ENCODE results near the gene CD99. TPM values are rescaled to one million over a fixed set of nuclear protein-coding genes. Genes with fewer than 3 reads are reported as not detected.

Gene CD99
- total RNA-seq, 2 donors from 2014 or later, result 490 to 527 TPM

GRCh38 chrX:2689773-2690666 is 1.1 kb upstream of the CD99 start:
- peak overlapping the region; percentile 27 to 76 for H3K27ac ChIP-seq

GRCh38 chrX:2691543-2692220 is 587 bp downstream of the CD99 start:
- no peaks in the 10 kb centered on the region for H3K27me3 ChIP-seq (replicated peaks; ENCODE audit: insufficient read depth)
- no peak for TF ChIP-seq CTCF (IDR thresholded peaks at IDR 0.05)
- no peaks in the 10 kb centered on the region for H3K36me3 ChIP-seq
- peak overlapping the region; percentile 77 for H3K4me3 ChIP-seq
- ATAC-seq (ENCODE audit: insufficient number of reproducible peaks, low FRiP score, low read depth), result peak; percentile 63
- DNase-seq (ENCODE audit: low spot score), result peak; percentile 28
- H3K9me3 ChIP-seq, result no peaks in the 10 kb centered on the region
- H3K4me1 ChIP-seq (ENCODE audit: control insufficient read depth in 1 of 2, low read depth in 2 of 2), result peaks cover 27 to 42% of the 10 kb centered on the region in 2 donors
- H3K27ac ChIP-seq, result peak overlapping the region; percentile 76 to 87

More at GRCh38 chrX:2689773-2690666, 1.1 kb upstream of the CD99 start:
- H3K27me3 ChIP-seq (replicated peaks; ENCODE audit: insufficient read depth), result no peaks in the 10 kb centered on the region
- H3K4me1 ChIP-seq (ENCODE audit: control insufficient read depth in 1 of 2, low read depth in 2 of 2), result peaks cover 17 to 25% of the 10 kb centered on the region in 2 donors
- peak overlapping the region; percentile 77 for H3K4me3 ChIP-seq
- H3K9me3 ChIP-seq, result no peaks in the 10 kb centered on the region
- no peak for TF ChIP-seq CTCF (IDR thresholded peaks at IDR 0.05)
- ATAC-seq (ENCODE audit: insufficient number of reproducible peaks, low FRiP score, low read depth) (no peak), DNase-seq (ENCODE audit: low spot score) (no peak)
- H3K36me3 ChIP-seq, result no peaks in the 10 kb centered on the region

- DNase-seq (ENCODE audit: low spot score) (peak; percentile 26), ATAC-seq (ENCODE audit: insufficient number of reproducible peaks, low FRiP score, low read depth) (no peak)
- Histone ChIP-seq H3K9me3 (no peaks in the 10 kb centered on the region), H3K4me3 (peak overlapping the region; percentile 77), H3K27ac (peak overlapping the region; percentile 76 to 87), H3K27me3 (replicated peaks; ENCODE audit: insufficient read depth) (no peaks in the 10 kb centered on the region), H3K36me3 (peaks cover 3% of the 10 kb centered on the region), H3K4me1 (ENCODE audit: control insufficient read depth in 1 of 2, low read depth in 2 of 2) (peaks cover 33 to 50% of the 10 kb centered on the region in 2 donors)
- no peak for TF ChIP-seq CTCF (IDR thresholded peaks at IDR 0.05)
Measured at GRCh38 chrX:2692221-2693112, 1.4 kb downstream of the CD99 start.

GRCh38 chrX:2693113-2694002 is 2.3 kb downstream of the CD99 start:
- H3K9me3 ChIP-seq, result no peaks in the 10 kb centered on the region
- DNase-seq (ENCODE audit: low spot score) (no peak), ATAC-seq (ENCODE audit: insufficient number of reproducible peaks, low FRiP score, low read depth) (no peak)
- H3K4me1 ChIP-seq (ENCODE audit: control insufficient read depth in 1 of 2, low read depth in 2 of 2), result peaks cover 37 to 58% of the 10 kb centered on the region in 2 donors
- no peak overlapping the region for H3K27ac ChIP-seq
- no peak for TF ChIP-seq CTCF (IDR thresholded peaks at IDR 0.05)
- no peaks in the 10 kb centered on the region for H3K27me3 ChIP-seq (replicated peaks; ENCODE audit: insufficient read depth)
- H3K4me3 ChIP-seq, result peak overlapping the region; percentile 77
- peaks cover 3% of the 10 kb centered on the region for H3K36me3 ChIP-seq
